Astrocyte of the hippocampus (primary cell): ENCODE results near the gene TGFA.

Source experiments
- DNase-seq: peaks from one replicate; pipeline ENCODE4 v3.0.0; 2011; ENCODE audit warnings: low read depth, low spot score

The TGFA gene

DNA sequence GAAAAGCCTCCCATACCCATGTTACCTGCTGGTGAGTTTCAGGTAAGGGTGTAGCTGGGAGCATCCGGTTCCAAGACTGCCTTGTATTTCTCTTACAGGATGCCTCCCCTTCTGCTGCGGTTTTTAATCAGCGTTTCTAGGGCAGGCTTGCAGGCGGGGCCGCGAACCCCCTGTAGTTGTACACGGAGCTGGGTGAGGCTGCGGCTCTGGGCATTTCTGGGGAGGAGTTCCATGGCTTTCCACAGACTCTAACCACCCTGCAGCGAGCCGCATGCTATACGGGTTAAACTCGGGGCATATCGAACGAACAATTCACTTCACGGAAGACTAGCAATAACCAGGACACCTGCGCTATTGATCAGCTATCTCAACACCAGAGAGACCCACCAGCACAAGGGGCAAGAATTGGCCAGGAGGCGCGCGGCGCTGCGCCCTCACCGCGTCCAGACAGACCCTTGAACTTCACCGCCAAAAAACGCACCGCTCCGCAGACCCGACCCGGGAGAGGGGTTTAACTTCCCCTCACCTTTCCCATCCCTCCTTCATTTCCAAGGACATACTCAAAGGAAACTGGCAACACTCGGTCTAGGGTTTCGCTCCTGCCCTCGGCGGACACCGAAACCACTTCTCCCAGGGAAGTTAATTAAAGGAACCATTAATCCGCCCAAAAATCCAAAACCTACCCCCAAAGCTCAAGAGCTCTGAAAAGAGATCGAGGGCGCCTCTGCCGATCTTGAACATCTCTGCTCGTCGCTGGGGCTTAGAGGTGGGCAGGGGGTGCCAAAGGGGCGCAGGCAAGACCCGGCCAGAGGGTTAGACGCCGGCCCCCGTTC lies 909 bp downstream of the TGFA start:
- DNase-seq, result peak; percentile 16

DNA sequence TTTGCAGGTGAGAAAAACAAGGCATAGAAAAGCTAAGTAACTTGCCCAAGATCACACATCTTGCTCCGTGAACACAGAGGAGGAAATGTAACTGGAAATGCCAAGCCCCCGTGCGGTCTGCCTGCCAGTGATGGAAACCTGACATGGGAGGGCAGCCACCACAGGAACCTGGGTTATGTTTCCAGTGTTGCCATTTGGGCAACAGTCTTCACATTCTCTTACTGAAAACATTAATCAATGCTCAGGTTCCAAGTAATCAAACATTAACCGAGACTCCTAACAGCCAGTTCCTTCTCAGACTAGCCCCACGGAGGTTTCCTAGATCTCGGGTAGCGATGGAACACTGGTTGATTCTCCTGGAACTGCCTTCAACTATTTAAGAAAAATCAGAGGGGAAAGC lies 2.5 kb downstream of the TGFA start:
- DNase-seq, result no peak

DNA sequence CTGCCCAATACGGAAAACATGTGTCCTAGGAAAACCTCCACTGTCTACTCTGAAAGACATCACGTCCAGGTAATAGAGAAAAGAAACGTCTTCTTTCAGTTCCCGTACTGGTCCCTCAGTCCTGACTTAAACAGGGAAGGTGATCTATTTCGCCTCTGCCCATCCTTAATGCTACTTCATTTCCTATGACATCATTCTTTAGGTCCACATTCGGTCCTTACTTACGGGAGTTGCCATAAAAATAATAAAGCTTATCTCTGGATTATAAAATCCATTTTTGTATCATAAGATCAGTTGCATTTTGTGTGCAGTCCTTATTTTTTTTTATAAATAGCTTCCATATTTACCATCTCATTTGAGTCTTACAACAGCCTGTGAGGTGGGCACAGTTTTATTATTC lies 3.7 kb downstream of the TGFA start:
- DNase-seq, result no peak

DNA sequence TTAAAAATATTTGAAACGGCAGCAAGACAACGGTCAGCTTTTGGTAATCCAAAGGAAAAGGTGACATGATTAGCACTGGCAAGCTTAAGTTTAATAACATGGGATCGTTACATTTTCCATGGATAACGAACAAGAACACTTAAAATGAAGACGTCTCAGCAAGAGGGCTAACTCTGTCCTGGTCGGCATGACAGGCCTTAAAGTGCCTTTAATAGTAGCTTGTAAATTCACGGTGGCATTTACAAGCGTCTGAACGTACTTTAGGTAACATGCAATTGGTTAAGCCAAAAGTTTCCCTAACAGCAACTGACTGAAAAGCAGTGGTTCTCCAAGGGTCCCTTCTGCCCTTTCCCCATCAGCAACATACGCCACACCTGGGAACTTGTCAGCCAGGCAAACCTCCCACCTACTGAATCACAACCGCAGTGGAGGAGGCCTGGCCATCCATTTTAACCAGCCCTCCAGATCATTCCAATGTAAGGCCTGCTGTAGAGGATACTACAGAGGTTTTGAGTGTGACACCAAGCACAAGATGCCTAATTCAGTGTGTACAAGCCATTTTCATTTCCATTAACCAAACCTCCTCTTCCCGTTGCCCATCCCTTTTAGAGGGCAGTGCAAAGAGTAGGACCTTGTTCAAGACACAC lies 4.4 kb downstream of the TGFA start:
- DNase-seq, result no peak

DNA sequence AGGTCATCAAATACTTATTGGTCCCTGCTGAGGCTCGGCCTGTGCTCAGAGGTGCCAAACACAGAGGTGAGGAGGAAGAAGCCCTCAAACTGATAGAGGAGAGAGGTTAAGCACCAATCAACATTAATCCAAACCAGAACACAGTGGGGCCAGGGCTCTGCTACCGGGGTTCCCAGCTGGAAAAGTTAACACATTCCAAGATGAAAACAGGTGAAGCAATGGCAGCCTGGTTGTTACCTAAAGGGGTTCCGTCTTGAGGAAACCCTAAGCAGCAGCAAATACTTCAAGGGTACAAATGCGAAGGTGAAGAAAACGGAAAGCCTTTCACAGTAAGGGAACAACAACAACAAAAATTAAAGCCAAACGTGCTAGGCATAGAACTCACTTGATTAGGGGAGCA lies 5.4 kb downstream of the TGFA start:
- no peak for DNase-seq

DNA sequence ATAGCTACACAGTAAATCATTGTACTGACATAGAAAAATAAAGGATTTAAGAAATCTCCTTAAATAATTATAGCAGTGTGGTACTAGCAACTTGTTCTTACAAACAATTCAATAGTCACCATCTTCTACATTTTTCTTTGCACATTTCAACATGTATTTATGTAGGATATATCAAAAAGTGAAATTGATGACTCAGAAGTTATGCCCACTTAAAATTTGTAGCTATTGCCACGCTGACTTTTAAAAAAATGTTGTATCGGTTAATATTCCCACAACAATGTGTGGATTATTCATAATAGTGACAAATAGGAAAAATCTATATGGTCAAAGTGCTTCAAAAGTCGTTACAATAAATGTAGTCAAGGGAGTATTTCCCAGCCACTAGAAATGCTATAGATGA lies 6.7 kb downstream of the TGFA start:
- no peak for DNase-seq

DNA sequence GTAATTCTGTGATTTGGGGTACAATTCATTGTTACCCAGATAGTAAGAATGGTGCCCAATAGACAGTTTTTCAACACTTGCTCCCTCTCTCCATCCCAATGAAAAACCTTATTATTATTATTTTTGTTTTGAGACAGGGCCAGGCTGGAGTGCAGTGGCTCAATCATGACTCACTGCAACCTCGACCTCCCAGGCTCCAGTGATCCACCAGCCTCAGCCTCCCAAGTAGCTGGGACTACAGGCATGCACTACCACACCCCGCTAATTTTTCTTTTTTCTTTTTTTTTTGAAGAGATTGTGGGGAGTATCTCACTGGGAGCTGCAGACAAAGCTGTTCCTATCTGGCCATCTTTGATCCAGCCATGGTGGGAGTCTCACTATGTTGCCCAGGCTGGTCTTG lies 7.2 kb downstream of the TGFA start:
- DNase-seq, result no peak

DNA sequence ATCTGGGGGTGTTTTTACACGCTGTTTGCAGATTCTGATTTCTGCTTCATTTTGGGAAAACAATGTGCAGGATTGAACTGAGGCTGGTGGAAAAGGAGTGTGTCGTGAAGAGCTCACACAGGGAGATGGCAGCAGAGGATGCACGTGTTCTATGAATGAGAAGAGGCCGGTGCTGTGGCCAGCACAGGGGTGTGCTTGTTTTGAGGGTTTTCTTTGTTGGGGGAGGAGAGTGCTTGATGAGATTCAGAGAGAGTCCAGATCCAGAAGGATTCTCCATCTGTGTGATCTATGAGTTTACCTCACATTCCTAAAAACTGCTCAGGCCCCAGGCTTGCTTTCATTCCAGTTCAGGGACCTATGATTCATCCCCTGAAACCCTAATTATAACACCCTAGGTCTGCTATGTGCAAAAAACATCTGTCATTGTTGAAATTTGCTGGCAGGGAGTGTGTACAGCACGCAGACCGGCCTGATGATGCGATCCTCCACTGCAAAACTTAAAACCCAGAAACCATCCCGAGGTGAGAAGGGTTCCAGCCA lies 12.1 kb downstream of the TGFA start:
- DNase-seq, result peak; percentile 53

DNA sequence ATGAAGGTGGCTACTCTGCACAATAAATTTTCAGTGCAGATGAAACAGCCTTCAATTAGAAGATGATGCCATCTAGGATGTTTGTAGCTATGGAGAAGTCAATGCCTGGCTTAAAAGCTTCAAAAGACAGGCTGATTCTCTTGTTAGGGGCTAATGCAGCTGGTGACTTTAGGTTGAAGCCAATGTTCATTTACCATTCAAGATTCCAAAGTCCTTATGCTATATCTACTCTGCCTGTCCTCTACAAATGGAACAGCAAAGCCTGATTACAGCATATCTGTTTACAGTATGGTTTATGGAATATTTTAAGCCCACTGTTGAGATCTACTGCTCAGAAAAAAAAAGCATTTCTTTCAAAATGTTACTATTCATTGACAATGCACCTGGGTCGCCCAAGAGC lies 15.8 kb downstream of the TGFA start:
- no peak for DNase-seq

DNA sequence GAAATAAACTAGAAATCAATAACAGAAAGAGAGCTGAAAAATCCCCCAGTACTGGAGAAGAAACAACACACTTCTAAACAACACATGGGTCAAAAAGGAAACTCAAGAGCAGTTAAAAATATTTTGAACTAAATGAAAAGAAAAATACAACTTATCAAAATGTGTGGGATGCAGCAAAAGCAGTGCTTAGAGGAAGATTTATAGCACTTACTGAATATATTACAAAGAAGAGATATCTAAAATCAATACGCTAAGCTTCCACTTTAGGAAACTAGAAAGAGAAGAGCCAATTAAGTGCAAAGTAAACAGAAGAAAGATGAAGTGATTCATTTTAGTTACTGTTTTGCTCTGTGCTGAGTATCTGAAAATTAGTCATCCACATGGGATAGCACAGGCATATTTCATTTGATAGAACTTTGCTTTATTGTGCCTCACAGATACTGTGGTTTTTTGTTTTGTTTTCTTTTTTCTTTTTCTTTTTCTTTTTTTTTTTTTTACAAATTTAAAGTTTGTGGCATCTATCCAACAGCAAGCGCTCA lies 17.0 kb downstream of the TGFA start:
- no peak for DNase-seq

DNA sequence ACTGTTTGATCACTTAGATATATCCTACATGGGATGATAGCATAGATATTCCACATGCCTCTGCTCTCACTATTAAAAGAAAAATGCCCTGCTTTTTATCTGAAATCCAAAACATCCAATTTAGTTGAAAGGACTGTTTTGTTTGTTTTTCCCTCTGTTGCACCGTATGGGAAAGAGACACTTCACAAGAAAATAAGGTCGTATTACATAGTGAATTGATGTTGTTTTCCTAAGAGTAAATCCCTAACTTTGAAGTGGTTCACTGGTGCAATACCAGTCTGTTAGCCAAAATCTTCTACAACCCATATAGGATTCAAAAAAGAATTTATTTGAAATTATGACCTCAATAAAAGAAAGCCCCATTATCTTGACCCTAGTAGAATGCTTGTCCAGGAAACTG lies 18.1 kb downstream of the TGFA start:
- DNase-seq, result no peak

DNA sequence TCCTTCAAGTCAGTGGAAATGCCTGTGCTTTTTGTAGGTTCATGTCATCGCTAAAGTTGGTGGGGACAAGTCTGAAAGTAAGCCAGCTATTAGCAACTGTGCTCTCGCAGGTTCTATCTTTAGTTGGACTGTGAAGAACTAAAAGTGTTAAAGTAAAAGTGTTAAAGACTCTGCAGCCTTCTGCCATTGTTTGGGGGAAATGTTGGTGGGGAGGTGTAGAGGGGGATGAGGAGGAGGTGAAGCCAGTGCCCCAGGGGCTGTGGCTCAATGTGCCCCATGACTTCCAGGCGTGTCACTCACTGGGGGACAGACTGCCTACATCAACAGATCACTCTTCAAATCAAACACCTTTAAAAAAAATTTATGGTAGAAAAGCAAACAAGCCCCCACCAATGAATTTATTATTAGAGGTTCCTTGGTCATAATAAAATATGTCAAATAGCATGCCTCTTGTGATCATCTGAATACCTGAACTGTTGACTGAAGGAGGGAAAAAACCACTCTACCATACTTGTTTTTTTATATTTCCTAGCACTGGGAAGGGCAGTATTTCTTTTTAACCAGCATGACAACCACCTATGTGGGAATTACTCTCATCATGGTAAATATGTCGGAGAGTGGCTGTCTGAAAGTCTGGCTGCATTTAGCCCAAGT lies 19.3 kb downstream of the TGFA start:
- no peak for DNase-seq

DNA sequence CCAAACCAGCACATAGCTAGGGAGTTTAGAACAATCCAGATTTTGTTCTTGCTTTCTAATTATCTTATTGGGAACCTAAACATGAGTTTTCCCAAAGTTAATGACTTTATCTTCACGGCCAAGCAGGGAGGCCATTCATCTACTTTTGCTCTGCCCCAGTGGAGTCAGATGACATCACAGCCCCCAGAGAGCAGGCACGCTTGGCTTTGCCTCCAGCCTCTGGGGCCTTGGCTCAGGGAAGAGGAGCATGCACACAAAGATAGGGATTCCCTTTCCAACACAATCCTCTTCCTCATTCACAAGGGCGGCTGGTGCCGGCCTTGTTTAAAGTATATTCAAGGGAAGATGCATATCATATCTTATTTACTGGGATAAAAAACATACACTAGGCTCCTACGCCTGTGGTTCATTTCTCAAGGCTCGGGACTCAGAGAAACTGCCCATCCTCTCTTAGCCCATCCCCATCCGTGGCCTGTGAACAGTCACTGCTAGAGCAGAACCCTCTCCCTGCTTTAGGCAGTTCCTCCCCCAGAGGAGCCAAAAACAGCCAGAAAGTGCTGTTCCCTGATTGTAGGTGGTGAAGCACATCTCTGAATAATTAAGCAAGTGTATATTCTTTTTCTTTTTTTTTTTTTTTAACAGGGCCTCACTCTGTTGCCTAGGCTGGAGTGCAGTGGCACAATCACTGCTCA lies 21.2 kb downstream of the TGFA start:
- DNase-seq, result no peak

DNA sequence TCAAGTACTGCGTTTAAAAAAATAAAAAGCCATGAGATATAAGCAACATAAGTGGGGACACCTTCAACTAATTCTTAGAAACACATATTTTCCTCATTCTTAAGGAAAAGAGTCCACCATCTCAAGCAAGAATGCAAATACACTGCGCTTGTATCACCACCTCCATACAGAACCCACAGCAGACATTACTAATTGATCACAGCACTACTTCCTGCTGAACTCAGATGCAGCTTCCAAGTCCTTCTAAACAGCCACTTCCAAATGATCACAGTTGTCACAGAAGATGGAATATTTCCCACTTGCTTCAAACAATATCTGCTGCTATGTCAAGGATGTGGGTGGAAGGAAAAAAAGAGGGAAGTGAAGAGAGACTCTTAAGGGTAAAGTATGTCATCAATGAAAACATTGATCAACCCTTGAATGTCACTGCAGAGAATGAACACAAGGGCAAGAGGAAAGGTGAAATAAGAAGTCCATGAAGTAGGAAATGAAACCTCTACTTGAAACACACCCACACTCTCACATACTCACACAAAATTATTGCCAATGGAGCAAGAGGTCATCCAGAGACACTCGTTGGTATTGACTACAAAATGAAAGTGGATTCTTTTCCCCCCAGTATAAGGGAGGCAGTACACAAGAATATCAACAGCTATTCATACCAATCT lies 22.1 kb downstream of the TGFA start:
- DNase-seq, result no peak

DNA sequence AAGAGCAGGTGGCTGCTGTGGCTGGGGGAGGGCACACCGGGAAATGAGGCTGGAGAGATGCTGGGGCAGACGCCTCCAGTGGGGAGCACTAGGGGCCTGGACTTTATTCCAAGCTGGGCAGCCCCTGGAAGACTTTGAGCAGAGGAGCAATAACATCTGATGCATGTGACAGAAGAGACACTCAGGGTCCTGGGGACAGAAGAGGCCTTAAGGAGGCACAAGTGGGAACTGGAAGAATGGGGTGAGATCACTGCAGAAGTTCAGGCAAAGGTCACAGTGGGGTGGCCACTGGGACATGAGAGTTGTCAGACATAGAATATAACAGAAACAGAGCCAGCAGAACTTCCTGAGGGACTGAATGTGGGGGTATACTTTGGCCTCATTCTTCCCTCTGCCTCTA lies 24.0 kb downstream of the TGFA start:
- no peak for DNase-seq

DNA sequence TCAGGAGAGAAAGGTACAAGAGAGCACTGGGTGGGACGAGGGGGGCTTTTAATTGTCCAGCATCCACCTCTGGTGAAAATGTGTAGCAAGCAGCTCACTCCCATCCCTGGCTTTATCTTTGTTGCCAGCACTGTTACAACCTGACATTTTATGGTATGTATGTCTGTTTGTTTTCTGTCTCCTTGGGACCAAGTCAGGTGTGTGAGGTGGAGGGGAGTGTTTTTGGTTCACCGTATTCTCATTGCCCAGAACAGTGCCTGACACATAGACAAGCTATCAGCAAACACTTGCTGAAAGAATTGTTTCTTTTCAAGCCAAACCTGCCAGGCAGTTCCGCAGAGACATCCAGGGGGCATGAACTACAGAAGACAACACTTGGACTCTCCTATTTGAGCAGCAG lies 24.7 kb downstream of the TGFA start:
- DNase-seq, result no peak

DNA sequence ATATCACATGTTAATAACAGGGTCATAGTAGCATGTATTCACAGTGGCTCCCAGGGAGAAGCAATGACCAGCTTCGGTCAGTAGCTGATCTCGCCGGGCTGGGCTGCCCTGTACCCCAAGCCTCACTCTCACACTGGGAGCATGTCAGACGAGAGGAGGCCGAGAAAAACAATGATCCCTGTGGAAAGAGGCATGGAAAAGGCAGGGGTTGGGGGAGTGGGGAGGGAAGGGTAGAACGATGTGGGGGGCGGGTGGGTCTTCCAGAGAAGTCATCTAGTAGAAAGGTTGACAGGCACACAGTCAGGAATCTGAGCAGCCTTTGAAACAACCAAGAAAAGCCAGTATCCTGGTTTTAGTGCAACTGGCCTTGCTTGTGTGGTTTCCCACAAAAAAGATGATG lies 25.4 kb downstream of the TGFA start:
- no peak for DNase-seq

DNA sequence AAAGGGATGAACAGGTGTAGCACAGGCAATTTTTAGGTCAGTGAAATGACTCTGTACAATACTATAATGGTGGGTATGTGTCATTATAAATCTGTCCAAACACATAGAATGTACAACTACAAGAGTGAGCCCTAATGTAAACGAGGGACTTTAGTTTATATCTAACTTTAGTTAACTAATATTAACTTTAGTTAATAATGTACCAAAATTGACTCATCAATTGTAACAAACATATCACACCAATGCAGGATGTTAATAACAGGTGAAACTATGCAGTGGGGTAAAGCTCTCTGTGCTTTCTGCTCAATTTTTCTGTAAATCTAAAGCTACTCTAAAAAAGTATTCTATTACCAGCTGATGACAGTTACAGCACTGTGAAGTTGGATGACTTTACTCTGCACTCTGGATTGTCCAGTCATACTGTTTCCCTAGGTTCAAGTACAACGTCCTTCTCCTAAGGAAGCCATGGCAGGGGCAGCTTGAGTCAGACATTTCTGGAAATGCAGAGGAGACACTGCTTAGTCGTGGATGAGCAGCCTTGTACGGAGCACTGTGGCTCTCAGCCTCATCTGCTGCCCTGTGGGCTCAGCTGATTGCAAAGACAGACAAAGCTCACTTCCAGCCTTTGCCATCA lies 26.1 kb downstream of the TGFA start:
- DNase-seq, result no peak

DNA sequence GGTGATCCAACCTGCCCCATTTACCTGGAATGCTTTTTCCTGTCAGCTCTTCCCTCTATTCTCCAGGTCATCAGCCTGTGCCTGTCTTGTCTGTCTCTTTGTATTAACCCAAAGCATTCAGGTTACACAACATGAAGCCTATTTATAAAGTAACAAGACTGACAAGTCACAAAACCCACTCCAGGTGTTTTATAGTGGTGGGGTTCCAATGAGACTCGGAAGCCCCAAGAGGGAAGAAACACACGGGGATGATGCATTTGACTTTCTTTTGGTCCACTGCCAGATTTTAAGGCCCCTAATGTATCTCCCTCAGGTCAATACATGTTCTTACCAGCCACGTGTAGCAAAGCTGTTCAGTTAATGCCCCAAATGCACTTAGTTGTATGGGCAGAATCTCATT lies 27.5 kb downstream of the TGFA start:
- DNase-seq, result no peak

DNA sequence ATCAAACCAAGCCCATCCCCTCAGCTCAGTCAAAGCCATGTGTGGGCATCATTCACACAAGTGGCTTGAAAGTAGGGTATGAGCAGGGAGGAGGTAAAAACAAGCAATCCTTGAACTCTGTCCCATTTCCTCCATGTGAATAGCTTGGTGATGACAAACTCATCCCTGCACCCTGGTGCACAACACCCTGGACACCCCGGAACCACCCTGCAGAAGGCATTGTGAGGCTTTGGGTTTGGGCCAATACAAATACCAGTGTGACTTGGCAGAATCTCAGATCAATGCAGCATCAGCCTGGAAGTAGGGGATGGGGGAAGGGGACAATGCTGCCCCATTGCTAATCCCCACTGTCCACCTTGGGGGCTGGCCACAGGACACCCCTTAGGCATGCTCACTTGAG lies 28.6 kb downstream of the TGFA start:
- peak; percentile 49 for DNase-seq
